GM18868 (cell line): ENCODE results near the gene SLC36A1.

Experiments used
- ATAC-seq: cut with Tn5 transposase; IDR thresholded peaks from one replicate; pipeline ENCODE4 v1.9.1; 2021; ENCODE audit warnings: mild to moderate bottlenecking, moderate library complexity; ENCODE audit not compliant: unreplicated experiment

Gene SLC36A1

DNA sequence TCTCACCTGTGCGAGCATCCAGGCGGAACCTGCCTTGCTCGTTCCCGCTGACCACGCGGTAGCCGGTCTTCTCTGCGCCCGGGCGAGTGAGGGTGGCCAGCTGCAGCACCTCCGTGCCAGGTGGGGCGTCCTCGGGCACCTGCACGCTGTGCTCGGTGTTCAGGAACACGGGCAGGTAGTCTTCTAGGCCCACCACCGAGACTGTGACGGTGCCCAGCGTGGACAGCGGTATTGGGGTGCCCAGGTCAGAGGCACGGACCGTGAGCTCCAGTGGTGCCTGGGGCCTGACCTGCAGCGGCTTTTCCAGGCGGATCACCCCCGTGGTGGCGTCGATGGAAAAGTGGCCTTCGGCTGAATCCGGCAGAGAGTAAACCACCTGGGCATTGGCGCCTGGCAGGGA, 84.2 kb downstream of the SLC36A1 start:
- no peak for ATAC-seq

DNA sequence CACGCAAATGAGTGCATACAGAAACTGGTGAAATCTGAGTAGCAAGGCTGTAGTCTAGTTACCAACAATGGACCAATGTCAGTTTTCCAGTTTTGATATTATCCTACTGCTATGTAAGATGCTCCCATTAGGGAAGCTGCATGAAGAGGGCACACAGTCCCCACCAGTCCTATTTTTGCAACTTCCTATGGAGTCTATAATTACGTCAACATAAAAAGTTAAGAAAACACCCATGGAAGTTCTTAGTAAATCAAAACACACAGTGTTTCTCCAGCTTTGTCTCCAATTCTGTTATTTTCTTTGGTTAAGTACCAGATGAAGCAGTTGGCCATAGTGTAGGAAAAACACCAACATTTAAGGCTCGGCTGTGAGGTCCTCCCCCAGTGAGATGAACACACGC, 85.0 kb downstream of the SLC36A1 start:
- ATAC-seq, result no peak

DNA sequence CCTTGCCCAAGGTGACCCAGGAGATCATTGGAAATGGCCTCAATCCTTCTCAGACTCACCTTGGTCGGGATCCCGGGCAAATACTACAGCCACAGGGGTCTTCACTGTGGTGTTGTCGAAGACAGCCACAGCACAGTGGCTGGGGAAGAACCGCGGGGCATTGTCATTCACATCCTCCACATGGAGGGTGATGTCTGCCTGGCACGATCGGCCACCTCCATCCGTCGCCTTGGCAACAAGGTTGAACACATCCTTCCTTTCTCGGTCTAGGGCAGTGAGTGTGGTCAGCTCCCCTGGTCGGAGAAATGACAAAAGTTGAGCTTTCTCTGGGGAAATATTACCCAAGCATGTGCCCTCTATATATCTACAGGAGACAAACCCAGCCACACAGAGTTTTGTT, 86.9 kb downstream of the SLC36A1 start:
- no peak for ATAC-seq

DNA sequence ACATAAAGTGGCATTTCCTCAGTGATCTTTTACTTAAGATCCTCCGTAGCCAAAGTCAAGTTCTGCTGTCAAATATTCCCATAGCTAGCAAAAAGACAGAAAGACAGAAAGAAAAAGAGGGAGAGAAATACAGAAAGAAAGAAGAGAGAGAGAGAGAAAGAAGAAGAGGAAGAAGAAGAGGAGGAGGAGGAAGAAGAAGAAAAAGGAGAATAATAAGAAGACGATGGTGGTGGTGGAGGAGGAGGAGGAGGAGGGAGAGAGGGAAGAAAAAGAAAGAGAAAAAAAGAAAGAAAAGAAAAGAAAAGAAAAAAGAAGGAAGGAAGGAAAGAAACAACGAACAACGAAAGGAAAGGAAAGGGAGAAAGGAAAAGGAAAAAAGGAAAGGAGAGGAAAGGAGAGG, 89.6 kb downstream of the SLC36A1 start:
- no peak for ATAC-seq

DNA sequence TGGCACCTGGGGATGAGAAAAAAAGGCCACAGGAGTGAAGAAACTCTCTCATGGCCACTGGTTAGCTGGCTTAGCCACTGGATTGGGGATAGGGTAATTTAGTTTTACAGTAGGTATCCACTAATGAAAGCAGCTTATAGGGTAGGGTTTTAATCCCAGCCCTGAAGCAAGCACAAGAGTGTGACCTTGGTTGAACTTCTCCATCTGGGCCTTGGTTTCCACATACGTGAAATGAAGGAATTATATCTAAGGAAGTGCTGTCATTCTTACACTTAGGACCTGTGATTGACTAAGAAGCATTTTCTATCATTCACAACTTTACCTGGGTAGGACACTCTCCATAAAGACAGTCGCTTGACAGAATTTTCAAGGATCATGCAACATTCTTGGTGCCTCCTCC, 94.2 kb downstream of the SLC36A1 start:
- no peak for ATAC-seq
